Psoas muscle (tissue), 8 donors: ENCODE results near the gene WWOX. TPM values are rescaled to one million over a fixed set of nuclear protein-coding genes. Genes with fewer than 3 reads are reported as not detected.

Experiments used
- ATAC-seq, 4 donors: fragments of 200-7000 bp; cut with Tn5 transposase; one replicate each; pipeline ENCODE4 v1.9.1; 2020; ENCODE audit warnings: moderate library complexity in 3 of 4, mild to moderate bottlenecking in 2 of 4
- DNase-seq, 2 donors: peaks; one replicate each; pipeline ENCODE4 v3.0.0-alpha.2; 2020
- H3K27ac ChIP-seq: fragments of 200-600 bp; one replicate; pipeline ENCODE4 v1.8.0; 2022
- H3K27me3 ChIP-seq, 3 donors: fragments of 200-600 bp in 1 of 3; one replicate each; pipeline versions ENCODE4 v1.6.1 to v1.8.0; 2013 to 2022; ENCODE audit warnings: low read length in 2 of 3, mild to moderate bottlenecking in 2 of 3, moderate library complexity in 1 of 3; ENCODE audit not compliant: insufficient read depth in 3 of 3
- H3K36me3 ChIP-seq, 2 donors: fragments of 200-600 bp in 1 of 2; one replicate each; pipeline versions ENCODE4 v1.6.1 to v1.8.0; 2013 to 2022; ENCODE audit warnings: low read depth in 1 of 2, mild to moderate bottlenecking in 1 of 2, moderate library complexity in 1 of 2; ENCODE audit not compliant: insufficient read depth in 1 of 2
- H3K4me1 ChIP-seq: fragments of 200-600 bp; one replicate; pipeline ENCODE4 v1.8.0; 2022
- H3K4me3 ChIP-seq: fragments of 200-600 bp; one replicate; pipeline ENCODE4 v1.8.0; 2022; ENCODE audit warnings: mild to moderate bottlenecking
- H3K9me3 ChIP-seq: fragments of 200-600 bp; one replicate; pipeline ENCODE4 v1.8.0; 2022
- WGBS, 3 donors: extraction: QIAGEN DNeasy Blood & Tissue Kit; methylation state at CpG; one replicate each; pipeline versions ENCODE4 v1.1.6 to v1.1.7; 2013; 5-methylcytosine and 5-hydroxymethylcytosine counted together
- intact Hi-C, 2 donors: fragments of 100-400 bp; cut with DNase I; formaldehyde crosslinking; loops; one replicate each; pipeline versions ENCODE4 v1.11.0 to v1.14.2; 2022
- polyA plus RNA-seq, 3 donors: library from polyadenylated mRNA; stranded (reverse); fragments of 200-250 nt; gene quantifications; one replicate each; pipeline ENCODE4 v1.2.3, GENCODE V29; 2013
- total RNA-seq, 4 donors: library from RNA; stranded (reverse); fragmentation: NEBNext Ultra II Directional in 2 of 4; extraction: Animal tissue kit (Norgen Biotek cat#: 25700) in 2 of 4; gene quantifications; one replicate each; pipeline versions ENCODE4 v1.2.1 to v1.2.4, GENCODE V29; 2021 to 2023
- TF ChIP-seq, protein P1 (sequence below): fragments of 200-600 bp; IDR thresholded peaks from one replicate; pipeline ENCODE4 v1.8.0; 2022; ENCODE audit warnings: antibody characterized with exemption
- donor health status: healthy with polysubstance abuse.
- donor health status: DM: no; HTN: no; CAD: no; lungs with moderate emphysema.
- donor health status: Bipolar disorder and iron deficiency.
- donor health status: healthy.
- donor health status: DM: yes; HTN: yes; CAD: no.
- donor health status: DM: no; HTN: no; CAD: no.
- donor health status: DM: no; HTN: no; CAD: no.
- donor health status: DM: yes; HTN: yes; CAD: no.

WWOX gene
- total and polyA plus RNA-seq, 7 donors = 3.1 to 6.6 (median 5.0) TPM

DNA sequence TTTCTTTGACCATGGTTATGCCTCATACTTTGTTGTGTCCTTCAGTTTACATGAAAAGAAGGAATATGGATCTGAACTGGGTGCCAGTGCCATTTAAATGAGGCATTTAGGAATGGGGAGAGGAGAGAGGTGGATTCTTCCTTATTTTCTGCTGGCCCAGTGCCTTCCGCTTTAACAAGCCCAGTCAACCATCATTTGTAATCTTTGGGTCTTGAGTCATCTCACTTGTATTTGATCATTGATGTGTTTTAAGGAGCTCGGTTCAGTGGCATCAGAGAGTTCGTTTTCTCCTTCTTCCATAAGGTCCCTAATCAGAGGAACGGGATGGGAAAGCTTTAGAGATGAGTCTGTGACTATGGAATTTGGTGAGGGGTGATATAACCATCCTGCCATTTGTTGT, 334.9 kb downstream of the WWOX start:
- Histone ChIP-seq H3K4me1 (no peaks in the 10 kb centered on the region), H3K27ac (no peak overlapping the region), H3K36me3 (peaks cover 0 to 4% of the 10 kb centered on the region in 2 donors), H3K9me3 (no peaks in the 10 kb centered on the region), H3K4me3 (no peak overlapping the region), H3K27me3 (no peaks in the 10 kb centered on the region)
- intact Hi-C loops = no loop called here
- 95 to 97% (median 96%) methylated on average over 4 of the region's 4 CpGs for WGBS, 3 donors
- ATAC-seq (no peak), DNase-seq (no peak)
- TF ChIP-seq, protein P1, sequence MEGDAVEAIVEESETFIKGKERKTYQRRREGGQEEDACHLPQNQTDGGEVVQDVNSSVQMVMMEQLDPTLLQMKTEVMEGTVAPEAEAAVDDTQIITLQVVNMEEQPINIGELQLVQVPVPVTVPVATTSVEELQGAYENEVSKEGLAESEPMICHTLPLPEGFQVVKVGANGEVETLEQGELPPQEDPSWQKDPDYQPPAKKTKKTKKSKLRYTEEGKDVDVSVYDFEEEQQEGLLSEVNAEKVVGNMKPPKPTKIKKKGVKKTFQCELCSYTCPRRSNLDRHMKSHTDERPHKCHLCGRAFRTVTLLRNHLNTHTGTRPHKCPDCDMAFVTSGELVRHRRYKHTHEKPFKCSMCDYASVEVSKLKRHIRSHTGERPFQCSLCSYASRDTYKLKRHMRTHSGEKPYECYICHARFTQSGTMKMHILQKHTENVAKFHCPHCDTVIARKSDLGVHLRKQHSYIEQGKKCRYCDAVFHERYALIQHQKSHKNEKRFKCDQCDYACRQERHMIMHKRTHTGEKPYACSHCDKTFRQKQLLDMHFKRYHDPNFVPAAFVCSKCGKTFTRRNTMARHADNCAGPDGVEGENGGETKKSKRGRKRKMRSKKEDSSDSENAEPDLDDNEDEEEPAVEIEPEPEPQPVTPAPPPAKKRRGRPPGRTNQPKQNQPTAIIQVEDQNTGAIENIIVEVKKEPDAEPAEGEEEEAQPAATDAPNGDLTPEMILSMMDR = no peak

DNA sequence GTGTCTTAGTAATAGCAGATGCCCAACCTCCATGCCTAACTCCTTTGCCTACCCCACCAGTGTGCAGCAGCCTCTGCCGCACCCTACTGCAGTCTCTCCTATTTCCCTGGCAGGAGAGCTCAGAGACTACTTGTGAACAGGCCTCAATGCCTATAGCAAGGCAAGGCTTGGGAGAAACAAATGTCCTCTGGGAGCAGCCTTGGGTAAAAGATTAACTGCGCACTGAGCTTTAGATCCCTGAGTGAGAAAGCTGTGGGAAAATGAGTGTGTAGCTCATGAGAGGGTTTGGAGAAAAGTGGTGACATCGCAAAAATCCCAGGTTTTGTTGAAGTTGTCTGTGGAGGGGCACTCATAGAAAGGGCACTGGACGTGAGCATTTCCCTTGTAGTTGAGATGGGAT, 335.8 kb downstream of the WWOX start:
- intact Hi-C loops = loop anchor here in 1 of 2 donors (5.0 kb wide), 2 partner anchors 52 to 313 kb away; no protein-coding TSS in a partner anchor
- Histone ChIP-seq H3K9me3 (no peaks in the 10 kb centered on the region), H3K4me3 (no peak overlapping the region), H3K36me3 (peaks cover 0 to 4% of the 10 kb centered on the region in 2 donors), H3K27ac (no peak overlapping the region), H3K4me1 (no peaks in the 10 kb centered on the region), H3K27me3 (no peaks in the 10 kb centered on the region)
- WGBS, 3 donors = 96 to 98% (median 97%) methylated on average over 4 of the region's 4 CpGs
- TF ChIP-seq, protein P1 = no peak
- DNase-seq (no peak), ATAC-seq (no peak)

DNA sequence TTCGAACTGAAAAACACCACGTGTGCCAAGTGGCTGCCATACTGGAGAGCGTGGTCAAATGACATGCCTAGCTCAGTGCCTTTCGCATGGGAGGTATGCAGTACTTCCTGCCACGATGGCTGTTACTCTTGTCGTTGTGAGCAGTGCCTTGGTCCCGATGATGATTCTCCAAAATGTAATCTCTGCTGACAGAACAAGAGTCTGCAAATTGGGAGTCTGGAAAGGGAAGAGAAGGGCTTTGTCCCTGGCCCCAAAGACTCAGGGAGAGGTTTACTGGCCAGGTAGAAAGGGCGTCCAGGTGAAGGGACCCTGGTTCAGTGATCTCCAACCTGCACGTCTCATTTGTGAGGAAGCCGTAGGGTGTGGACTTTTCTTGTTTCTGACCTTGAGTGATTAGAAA, 336.6 kb downstream of the WWOX start:
- intact Hi-C loops = loop anchor here in 1 of 2 donors (5.0 kb wide), 2 partner anchors 51 to 314 kb away; no protein-coding TSS in a partner anchor
- 93 to 95% (median 93%) methylated on average over 10 of the region's 10 CpGs for WGBS, 3 donors
- ATAC-seq = no peak

DNA sequence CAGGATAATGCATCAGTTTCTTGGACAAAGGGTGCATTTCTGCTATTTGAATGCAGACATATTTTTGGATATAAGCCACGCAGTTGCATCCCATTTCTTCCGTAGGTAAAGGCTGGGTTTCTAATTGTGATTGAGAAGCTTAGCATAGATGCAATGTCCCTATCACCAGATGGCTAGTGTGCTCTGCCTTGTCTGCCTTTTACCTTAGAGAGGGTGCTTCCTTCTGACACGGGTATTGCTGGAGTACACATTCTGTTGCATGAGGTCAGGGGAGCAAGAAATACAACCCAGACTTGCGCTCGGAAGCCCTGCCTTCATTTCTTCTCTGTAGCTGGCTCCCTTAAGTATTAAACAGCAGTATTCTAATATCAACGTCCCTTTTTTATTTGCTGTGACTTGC, 337.4 kb downstream of the WWOX start:
- Histone ChIP-seq H3K4me1 (no peaks in the 10 kb centered on the region), H3K36me3 (peaks cover 0 to 4% of the 10 kb centered on the region in 2 donors), H3K27me3 (no peaks in the 10 kb centered on the region), H3K9me3 (no peaks in the 10 kb centered on the region), H3K27ac (no peak overlapping the region), H3K4me3 (no peak overlapping the region)
- intact Hi-C loops = loop anchor here in 1 of 2 donors (5.0 kb wide), 2 partner anchors 50 to 315 kb away; no protein-coding TSS in a partner anchor
- no peak for ATAC-seq
- DNase-seq = no peak
- TF ChIP-seq, protein P1 = no peak
- WGBS, 3 donors = 66 to 74% (median 67%) methylated on average over 6 of the region's 6 CpGs

More for the DNA sequence above, 336.6 kb downstream of the WWOX start:
- no peaks in the 10 kb centered on the region for H3K9me3 ChIP-seq
- TF ChIP-seq, protein P1 = no peak
- H3K36me3 ChIP-seq = peaks cover 0 to 4% of the 10 kb centered on the region in 2 donors
- H3K27ac ChIP-seq = no peak overlapping the region
- no peaks in the 10 kb centered on the region for H3K27me3 ChIP-seq
- H3K4me3 ChIP-seq = no peak overlapping the region
- H3K4me1 ChIP-seq = no peaks in the 10 kb centered on the region
- DNase-seq = no peak
